Suppressor macrophage treated with lipopolysaccharide for 4 hours (primary cell): ENCODE measurements around the gene CPAMD8.

Source experiments
- DNase-seq: peaks from one replicate; pipeline ENCODE4 v3.0.0-alpha.2; 2020

CPAMD8 gene

DNA sequence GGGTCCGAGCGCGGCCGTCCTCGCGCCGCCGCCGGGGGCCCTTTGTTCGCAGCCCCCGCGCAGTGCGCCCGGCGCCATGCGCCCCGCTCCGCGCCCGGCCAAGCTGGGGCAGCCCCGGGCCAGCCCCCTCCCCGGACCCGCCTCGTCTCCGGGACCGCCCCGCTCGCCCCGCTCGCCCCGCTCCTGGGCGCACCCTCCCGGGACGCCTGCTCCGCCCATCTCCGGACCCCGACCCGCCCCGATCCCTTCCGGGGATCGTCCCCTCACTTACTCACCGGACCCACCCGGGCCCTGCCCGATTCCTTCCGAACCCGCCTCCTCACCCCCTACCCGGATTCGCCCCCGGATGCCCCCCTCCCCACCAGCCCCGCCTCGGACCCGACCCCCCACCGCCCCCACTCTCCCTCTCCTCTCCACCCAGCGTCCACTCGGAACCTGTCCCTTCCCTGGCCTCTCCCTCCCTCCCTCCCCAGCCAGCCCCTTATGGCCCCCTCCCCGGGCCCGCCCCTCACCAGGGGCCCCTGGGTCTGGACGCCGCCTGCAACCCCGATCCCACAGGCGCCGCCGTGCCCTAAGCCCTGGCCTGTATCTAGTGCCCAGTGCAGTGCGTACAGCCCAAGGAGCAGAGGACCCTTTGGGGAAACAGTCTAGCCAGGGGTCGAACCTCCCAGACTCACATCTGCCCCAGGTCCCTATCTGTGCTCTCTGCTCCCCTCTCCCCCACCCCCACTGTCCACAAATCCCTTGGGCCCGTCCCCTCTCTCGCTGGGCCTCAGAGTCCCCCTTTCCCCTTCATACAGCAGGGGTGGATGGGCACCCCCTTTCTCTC lies at the start of gene CPAMD8:
Gene CPAMD8, minus strand, starts transcription at position 105 of the 829 bp plus-strand sequence. CDS start 168 bp downstream, outside the sequence.
- DNase-seq: no peak

DNA sequence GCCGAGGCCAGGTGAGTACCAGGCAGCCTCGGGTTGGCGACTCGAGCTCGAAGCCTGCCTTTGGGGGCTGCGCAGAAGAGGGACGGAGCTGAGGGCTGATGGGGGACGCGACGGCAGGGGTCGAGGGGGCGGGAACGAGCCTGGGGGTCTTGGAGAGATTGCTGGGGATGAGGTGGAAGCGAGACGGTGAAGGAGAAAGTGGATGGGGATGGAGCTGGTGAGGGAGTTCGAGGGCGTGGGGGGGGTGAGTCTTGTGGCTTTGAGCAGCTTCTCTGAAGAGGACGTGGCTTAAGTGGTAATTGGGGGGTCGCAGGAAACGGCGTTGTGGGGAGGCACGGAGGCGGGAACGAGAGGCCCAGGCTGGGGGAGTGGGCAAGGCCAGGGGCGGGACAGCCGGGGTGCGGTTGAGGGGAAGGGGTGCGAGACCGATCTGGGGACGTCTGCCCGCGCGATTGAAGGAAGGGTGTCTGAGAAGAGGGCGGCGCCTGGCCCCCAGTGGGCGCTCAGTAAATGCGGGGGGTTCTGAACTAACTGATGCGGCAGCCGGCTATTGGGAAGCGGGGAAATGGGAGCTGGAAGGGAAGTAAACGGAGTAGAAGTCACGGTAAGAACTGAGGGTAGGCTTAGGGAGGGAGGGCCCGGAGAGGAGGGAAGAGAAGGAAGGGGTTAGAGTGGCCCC lies 49.4 kb upstream of the CPAMD8 start:
- peak; percentile 59 for DNase-seq

DNA sequence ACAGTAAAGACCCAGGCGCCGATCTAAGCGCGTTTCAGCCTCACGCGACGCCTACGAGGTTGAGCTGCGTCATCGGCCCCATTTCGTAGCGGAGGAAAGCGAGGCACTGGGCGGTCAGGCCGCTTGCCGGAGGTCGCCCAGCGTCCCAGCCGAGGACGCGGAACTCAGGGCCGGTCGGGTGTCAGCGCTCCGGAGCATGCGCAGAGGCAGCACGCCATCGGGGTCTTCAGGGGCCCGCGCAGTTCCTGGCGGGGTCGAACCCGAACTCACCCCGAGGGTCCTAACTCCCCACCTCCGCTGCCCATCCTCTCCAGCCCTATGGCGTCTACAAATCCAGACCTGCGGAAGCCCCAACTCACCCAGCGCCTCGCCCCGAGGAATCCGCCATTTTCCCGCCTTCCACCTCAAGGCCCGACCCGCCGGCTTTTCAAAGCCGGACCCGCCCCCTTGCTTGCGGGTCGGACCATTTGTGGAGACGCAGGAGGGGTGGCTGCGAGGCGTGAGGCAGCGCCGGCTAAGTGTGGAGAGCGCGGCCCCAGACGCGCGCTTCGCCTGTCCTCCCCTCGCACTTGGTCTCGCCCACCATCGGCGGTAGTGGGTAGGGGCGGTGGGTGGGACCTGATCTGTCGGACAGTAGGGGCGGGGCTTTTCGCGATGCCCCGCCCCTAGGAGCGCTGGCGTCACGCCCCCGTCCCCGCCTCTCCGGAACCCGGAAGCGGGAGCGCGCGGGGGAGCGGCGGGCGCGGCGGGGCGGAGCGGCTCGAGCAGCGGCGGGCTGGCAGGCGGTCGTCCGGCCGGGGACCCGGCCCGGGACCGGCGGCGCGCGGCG lies 48.6 kb upstream of the CPAMD8 start, which contains the start of the genes HAUS8 and MYO9B:
Gene HAUS8, minus strand, starts transcription at position 418 of the 829 bp plus-strand sequence. Its CDS starts 30 bp downstream, at position 388.
Gene MYO9B, plus strand, starts transcription at position 743 of the 829 bp plus-strand sequence. CDS start 25,941 bp downstream, outside the sequence.
- DNase-seq: peak; percentile 100

DNA sequence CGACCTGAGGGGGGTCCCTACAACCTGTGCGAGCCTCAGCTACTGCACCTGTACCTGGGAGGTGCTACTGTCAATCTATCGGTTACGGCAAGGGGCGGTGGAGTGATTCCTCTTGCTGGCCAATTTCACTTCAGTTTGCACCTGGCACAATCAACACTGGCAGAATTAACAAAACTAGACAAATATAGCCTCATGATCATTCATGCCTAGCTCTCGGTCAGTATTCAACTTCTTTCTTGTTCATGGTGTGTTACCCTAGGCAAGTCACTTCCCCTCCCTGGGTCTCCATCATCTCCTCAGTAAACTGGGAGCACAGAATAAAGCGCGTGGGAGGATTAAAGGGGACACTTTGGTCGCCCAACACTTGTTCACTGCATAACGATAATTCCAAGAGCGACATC lies 48.0 kb upstream of the CPAMD8 start:
- DNase-seq: no peak

DNA sequence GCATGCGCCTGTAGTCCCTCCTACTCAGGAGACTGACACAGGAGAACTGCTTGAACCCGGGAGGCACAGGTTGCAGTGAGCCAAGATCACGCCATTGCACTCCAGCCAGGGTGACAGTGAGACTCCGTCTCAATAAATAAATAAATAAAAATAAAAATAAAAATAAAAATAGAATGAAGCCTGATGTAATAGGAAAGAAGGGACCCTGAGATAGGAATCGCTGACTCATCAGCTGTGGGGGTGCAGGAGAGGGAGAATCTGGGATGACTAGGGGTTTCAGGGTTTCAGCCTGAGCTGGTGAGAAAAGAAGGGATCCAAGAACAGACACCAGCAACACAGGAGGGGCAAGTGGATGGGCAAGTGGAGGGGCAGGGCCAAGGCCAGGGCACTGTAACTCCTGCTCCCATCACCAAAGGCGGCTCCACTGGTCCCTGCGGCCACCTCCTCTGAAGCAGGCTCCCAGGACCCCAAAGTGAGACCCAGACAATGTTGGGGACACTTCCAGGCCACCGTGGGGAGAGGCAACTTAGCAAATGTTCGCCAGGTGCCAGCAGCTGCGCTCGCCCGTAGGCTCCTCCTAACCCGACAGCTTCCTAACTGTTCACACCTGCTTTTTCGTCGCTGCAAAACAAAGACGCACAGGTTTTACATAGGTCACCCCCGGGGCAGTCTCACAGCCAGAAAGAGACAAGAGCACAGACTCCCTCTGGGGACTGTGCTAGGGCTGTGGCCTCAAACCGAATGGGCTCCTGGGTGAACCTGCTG lies 47.4 kb upstream of the CPAMD8 start:
- DNase-seq: no peak

DNA sequence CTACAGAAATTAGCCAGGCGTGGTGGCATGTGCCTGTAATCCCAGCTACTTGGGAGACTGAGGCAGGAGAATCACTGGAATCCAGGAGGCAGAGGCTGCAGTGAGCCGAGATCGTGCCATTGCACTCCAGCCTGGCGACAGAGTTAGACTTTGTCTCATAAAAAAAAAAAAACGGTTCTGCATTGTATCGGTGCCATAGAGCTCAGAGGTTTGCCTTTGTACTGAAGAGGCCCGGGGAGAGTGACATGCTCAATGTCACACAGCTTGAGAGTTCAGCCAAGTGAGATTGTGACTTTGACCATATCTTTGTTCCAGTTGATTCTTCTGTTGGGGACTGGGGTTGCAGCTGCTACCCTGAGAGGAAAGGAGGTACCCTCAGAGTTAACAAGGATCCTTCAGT lies 44.3 kb upstream of the CPAMD8 start:
- DNase-seq: no peak

DNA sequence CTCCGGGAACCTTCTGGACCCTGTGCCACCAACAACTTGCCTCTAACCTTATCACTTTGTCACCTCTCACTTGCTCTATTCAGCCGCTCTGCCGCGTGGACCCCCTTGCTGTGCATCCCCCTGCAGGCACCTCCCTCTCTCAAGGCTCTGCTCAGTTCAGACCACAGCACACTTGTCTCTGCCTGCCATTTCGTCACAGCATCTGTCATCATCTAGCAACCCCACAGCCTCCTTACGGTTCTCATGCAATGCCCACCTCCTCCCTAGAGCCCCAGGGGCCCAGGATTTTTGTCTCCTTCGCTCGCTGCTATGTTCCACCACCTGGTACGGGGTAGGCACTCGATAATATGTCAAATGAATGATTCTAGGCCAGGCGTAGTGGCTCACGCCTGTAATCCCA lies 43.8 kb upstream of the CPAMD8 start:
- no peak for DNase-seq

DNA sequence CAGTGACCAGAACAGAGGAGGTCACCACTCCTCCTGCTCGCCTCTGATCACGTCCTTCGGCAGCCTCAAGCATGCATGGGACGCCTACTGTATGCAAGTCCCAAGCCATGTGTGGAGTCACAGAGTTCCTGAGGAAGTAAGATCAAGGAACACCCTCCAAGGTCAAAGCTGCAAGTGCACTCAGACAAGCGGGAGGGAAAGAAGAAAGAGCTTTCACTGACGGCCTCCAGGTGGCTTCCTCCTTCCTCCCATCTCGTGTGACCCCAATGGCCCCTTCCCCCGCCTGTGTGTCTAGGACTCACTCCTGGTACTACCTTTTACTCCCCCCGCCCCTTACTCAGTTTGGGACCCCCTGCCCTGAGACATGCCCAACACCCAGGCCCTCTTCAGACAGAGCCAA lies 42.6 kb upstream of the CPAMD8 start:
- DNase-seq: no peak

DNA sequence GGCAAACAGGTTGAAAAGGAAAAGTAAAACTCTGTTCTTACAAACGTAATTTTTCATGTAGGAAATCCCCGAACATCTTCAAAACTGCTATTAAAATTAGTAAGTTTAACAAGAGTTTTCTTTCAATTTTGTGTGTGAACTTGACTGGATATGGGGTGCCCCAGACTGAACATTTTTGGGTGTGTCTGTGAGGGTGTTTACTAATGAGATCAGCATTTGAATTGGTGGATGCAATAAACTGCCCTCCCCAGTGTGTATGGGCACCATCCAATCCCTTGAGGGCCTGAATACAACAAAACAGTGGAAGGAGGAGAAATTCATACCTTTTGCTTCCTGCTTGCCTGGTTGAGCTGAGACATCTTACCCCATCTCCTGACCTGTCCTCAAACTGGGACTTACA lies 36.8 kb upstream of the CPAMD8 start:
- no peak for DNase-seq

DNA sequence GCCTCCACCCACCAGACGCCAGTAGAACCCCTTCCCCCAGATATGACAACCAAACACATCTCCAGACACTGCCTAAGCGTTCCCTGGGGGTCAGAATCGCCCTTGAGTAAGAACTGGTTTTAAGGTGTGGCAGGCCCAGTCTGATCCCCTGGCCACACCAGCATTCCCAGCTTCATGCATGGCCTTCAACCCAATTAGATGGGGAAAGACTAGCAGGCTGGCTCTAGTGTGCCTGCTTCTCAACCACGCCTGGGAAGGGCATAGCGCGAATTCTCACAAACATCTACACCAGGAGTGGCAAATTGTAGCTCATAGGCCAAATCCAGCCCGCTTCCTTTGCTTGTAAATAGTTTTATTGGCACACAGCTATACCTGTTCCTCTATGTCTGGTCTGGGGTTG lies 35.1 kb upstream of the CPAMD8 start:
- DNase-seq: no peak

DNA sequence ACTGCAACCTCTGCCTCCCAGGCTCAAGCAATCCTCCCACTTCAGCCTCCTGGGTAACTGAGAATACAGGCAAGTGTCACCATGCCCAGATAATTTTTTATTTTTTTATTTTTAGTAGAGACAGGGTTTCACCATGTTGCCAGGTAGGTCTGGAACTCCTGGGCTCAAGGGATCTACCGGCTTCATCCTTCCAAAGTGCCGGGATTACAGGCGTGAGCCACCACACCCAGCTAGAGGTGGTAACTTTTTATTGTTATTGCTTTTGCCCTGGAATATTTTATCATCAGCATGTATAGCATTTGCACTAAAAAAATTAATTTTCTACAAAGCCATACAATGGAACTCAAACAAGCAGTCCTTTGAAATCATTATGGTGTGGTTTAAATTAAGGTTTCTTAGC lies 34.6 kb upstream of the CPAMD8 start:
- DNase-seq: no peak

DNA sequence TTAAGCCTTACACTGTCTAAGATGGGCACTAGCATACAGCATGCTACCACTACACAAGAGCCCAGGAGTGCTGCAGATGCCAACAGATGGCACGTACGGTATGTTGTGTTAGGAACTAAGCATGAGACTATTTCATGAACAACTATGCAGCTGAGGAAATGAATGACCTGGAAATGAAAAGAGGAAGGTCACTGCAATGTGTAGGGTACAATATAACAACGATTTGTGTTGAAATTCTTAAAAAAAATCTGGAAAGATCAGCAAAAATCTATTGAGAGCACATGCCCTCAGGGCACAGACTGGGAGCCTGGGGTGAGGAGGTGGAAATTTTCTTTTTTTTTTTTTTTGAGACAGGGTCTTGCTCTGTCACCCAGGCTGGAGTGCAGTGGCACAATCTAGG lies 34.2 kb upstream of the CPAMD8 start:
- DNase-seq: peak; percentile 41

DNA sequence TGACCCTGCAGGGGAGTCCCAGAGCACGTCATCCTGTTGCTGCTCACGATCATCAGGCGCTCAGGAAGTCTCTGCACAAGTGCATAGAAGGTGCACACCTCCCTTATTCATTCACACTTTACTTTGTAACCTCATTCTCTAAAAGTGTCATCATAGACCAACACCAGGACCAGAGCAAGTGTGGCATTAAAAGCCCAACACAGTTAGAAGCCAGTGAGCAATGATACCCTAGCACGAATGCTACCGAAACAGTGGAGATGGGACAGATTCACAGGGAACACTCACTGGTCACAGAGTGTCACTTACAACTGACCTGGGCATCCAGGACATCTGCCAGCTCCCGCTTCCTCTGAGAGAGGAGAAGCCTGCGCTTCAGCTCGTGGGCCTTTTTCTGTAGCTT lies 31.6 kb upstream of the CPAMD8 start:
- DNase-seq: no peak

DNA sequence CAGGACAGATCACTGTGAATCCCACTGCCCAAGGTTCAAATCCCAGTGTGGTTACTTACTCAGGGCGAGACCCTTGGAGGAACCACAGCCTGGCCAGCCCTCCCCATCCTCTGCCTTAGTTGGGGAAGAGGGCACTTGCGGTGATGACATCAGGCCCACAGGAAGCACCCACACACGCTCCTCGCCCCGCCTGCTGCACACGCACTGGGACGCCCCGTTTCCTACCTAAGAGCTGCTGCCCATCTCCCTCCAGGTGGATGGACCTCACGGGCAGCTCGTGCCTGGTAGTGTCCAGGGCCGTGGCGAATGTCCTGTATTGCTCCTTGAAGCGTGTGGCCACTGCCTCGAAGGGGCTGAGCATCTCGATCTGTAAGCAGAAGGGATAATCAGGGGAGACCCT lies 29.0 kb upstream of the CPAMD8 start:
- DNase-seq: no peak

DNA sequence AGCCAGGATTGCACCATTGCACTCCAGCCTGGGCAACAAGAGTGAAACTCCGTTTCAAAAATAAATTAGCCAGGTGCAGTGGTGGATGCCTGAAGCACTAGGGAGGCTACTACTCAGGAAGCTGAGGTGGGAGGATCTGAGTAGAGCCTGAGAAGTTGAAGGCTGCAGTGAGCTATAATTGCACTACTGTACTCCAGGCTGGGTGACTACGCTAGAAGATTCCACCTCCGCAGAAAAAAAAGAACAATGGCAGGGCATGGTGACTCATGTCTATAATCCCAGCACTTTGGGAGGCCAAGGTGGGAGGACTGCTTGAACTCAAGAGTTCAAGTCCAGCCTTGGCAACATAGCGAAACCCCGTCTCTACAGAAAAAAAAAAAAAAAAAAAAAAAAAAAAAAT lies 28.1 kb upstream of the CPAMD8 start:
- no peak for DNase-seq

DNA sequence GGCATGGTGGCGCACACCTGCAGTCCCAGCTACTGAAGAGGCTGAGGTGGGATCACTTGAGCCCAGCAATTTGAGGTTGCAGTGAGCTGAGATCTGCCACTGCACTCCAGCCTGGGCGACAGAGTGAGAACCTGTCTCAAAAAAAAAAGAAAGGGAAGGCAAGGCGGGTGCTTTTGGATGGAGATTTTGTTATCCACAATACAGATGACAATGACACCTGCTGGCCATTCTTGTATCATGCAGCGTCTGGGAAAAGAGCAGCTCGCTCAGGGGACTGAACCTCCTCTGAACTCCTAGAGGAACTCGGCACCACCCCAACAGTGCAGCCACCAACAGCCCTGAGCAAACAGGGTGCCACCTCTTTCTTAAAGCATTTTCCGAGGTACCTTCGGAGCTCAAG lies 25.8 kb upstream of the CPAMD8 start:
- peak; percentile 61 for DNase-seq

DNA sequence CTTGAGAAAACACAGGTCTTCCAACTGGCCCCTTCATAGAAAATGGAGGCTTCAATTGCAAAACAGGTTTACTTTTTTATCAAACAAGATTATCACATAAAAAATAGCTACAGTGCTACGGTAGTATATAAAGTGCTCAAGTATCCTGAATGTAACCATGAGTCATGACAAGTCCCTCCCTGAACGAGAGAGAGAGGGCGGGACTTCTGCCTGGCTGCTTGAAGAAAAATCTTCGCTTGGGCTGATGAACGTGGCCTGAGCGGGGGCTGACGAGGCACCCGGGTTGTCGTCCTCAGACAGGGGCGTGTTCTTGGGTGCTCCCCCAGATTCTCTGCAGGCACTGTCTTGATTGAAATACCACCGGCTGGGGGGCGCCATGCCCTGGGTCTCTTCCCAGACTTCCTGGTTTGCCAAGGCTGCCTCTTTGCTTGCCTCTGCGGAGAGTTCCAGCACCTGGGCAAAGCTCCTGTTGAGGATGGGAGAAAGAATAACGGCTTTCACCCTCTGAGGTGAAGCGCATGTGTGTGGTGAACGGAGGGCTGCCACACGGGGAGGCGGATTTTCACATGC lies 23.2 kb upstream of the CPAMD8 start:
- peak; percentile 16 for DNase-seq

DNA sequence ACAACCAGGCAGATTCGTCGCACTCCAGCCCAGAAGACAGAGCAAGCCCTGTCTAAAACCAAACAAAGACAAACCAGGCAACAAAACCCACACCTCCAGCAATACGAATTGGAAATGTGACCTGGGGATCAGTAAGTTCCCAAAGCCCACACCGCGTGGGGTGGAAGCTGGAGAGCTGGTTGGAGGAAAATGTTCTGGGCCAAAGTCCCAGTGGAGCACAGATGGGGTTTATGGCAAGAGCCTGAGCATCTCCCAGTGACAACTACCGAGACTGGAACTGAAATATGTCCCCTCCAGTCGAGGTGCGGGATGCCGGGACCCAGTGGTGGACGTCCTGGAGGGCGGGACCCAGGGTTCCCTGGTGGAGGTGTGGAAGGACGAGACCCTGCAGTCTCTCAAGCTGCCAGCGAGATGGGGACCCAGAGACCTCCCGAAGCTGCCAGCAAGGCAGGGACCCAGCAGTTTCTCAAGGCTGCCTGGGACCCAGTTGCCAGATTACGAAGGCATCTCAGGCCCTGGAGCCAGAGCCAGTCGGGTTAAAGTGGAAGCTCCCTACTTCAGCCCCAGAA lies 22.4 kb upstream of the CPAMD8 start:
- no peak for DNase-seq

DNA sequence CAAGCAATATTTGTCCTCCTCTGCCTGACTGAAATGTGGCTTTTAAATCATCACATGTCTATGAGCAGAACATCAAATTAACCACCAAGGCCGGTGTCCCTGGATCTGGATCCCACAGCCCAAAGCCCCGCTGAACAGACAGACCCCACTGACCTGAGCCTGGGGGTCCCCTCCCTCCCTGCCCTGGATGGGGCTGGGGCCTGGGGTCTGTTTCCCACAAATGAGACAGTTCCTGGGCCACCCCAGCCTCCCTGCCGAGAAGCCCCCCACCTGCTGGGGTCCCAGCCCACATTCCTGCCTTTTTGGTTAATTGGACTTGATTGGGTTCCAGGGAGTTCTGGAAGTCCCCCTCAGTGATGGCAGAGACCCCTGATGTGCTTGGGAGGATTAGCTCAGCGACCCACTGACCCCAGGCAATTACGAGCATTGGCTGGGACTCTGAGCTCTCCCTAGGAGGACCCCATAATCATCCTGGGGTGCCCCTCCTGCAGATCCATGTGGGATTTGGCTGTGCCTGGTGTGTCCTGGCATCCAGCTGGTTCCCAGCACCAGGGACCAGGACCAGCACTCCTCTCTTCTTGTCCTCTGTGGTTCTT lies 19.4 kb upstream of the CPAMD8 start:
- DNase-seq: no peak

DNA sequence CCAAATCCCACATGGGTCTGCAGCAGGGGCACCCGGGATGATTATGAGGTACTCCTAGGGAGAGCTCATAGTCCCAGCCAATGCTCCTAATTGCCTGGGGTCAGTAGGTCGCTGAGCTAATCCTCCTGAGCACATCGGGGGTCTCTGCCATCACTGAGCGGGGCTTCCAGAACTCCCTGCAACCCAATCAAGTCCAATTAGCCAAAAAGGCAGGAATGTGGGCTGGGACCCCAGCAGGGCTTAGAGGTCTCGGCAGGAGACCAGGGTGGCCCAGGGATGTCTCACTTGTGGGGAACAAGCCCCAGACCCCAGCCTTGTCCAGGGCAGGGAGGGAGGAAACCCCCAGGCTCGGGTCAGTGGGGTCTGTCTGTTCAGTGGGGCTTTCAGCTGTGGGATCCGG lies 17.1 kb upstream of the CPAMD8 start:
- no peak for DNase-seq

DNA sequence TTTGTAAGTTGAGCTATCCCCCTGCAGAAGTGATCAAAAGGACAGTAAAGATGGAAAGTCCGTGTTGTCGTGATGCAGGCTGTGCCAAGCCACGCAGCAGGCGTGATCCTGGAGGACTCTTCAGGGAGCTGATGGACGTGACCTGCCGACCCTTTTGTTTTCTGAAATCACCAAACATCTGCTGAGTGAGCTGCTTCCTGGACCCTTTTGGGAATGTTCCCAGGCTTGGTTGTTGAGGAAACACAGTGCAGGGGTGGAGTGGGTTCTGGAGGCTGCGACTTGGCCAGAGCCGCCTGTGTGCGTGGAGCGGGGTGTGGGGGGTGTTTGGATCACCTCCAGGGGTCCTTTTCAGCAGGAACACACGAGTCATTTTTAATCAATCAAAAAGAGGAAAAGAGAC lies 15.4 kb upstream of the CPAMD8 start:
- DNase-seq: no peak
